NCI-H2196 treated with DMSO at 0.1 percent for 48 hours (cell line): Measurements from ENCODE around the gene ESPL1.

ENCODE experiments used
- DNase-seq: peaks from one replicate; lab custom pipeline; 2025; ENCODE audit not compliant: unreplicated experiment; lab: John Stamatoyannopoulos, UW

ESPL1 gene

DNA sequence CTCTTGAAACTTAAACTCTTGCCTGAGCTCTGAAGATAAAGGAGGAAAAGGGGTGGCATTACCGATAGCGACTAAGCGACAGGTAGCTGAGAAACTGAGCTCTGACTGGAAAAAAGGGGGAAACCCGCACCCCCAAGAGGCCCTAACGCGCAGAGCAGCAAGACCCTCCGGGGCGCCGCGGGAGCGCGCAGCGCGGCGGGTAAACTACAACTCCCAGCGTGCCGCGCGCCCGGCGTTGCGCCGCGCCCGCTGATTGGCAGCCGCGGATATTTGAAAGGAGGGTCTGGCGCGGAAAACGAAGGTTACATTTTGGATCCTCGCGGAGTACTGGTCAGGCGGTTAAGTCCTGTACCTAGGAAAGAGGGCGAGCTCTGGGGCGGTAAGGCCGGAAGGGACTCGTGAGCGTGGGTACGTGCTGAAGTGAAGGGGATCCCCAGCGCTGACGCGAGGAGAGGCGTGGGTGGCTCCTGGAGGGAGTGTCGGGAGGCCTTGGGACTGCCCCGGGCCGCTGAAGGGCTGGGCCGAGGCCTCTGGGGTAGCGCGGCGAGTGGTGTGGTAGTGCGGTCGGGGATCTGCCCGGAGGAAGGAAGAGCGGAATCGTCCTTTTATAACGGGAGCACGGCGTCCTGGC lies at the start of gene ESPL1:
Gene ESPL1, plus strand, starts transcription at position 301 of the 631 bp plus-strand sequence. CDS start 468 bp downstream, outside the sequence.
- DNase-seq = peak; percentile 50

- DNase-seq = no peak
Measured at GRCh38 chr12:53218551-53219291, 49.4 kb upstream of the ESPL1 start.

DNA sequence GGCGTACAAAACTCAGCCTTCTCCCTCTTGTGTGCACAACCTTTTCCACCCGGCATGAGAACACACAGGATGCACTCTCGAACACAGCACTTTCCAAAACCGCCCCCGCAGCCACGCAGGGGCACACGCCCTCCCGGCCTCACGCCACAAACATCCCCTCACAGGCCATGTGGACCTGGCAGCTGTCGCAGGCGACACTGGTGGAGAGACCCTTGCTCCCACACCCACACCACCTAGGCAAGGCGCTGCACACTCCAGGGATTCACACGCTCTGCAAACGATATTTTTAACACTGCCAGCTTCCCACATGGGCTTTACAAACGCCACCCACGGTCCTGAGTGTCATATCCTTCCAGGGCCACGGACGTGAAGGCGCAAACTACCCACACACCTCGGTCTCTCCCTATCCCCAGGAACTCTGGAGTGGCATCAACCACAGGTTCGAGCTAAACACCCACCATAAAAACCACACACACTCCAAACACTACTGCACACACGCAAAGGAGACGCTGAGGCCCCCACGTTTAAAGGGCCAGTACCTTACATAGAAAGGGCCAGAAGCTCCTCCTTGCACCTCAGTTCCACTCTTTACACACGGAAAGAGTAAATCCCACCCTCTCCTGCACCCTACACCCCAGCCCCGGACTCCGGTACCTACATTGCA lies 48.7 kb upstream of the ESPL1 start:
- no peak for DNase-seq

DNA sequence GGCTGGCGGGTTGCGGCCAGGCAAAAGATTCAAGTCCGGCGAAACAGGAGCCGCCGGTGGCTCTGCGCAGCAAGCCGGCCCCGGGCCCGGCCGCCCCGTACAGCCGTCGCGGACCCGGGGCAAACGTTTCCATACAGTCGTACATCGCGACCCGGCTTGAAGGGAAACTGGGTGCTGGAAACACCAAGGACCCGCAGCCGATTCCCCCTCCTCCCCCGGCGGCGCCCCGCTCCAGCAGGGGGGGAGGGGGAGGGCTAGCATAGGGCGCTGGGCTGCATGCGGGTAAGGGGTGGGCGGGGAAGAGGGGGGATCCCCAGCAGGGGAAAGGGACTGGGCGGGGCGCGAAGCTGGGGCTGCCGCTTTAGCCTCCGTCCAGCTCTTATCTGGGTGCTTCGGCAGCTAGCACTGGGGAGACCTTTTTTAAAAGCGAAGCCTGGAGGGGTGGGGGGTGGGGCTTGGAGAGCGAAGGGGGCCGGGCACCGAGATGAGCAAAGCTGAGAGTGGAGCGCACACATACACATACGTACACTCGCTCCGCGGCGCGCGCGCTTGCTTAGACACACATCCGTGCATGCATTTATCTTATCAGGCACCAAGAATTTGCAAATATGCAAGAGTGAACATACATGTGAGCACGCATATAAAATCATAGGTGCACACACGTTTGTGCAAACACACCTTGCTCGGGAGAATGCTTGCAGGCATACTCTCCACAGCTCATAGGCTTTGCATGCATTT lies 48.0 kb upstream of the ESPL1 start:
- DNase-seq = no peak

DNA sequence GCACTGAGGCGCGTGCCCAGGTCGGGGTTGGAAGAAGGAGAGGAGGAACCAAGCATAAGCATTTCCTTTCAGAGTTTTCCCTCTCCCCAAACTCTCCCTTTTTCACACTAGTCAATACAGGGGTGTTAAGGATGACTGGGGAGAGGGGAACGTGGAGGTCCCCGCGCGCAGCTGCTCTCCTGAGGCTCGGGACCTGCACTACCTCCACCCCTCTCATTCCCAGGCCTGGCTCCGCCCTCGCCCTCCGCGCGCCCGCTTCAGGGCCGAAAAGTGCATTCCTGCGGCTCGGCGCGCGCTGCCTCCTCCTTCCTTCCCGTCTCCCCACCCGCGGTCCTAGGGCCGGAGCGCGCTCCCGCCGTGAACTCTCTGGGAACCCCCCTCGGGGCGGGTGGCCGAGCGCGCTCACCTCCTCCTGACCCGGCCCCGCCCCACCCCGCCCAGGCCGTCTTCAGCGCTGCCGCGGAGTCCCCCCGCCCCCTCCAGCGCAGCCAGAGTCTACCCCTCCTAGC lies 47.4 kb upstream of the ESPL1 start:
- peak; percentile 92 for DNase-seq

DNA sequence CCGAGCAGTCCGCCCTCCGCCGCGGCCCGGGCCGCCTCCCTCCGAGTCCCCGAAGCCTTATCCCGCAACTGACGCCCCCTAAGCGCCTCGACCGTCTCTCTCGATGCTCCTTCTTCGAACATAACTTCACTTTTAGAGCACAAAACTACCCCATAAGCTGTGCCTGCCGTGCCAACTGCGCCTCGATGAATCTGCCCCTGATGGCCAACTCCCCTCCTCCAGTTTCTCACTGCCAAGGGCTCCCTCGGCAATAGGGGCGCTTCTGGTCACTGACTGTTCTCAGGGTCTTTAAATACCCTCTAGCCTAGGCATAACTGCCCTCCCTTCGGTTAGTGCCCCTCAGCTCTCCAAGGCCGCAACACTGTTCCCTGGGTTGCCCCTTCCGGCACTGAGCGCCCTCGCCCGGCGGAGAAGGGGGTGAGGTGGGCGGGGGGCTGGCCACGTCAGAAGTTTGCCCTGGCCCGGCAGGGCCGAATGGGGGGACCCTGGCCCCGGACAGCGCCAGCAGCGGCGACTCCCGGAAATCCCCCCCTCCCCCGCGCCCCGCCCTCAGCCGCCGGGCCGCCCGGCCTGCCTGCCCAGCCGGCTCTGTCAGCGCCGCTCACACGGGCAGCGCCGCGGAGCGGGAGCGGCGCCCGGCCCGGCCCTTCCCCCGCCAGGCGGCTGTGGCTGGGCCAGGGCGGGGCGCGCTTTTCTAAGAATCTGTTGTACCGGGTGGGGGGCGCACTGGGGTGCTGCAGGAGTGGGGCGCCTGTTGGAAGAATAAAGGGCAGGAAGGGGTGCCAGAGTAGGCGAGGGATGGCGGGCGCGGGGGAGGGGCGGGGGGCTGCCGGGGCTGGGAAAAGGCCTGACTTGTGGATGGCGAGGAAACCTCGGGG lies 46.7 kb upstream of the ESPL1 start:
- DNase-seq = no peak

DNA sequence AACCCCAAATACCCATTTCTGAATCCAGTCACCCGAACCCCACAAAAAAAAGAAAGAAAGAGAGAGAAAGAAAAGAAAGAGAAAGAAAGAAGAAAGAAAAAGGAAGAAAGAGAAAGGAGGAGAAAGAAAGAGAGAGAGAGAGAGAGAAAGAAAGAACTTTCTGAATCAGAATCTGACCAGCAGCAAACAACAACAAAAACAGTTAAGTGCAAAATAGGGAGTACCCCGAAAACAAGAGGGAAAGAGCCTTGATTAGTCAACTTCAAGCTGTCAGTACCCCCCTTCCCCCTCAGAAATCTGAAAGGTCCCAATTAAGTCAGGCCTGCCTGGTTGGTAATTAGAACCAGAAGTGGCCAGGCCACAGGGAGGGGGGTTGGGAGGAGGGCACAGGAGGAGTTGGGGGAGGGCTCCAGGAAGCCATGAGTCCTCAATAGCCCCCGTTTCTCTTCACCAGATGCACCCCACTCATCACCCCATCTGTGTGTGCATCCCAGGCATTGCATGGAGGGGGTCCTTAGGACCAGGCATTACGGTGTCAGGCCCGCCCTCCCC lies 45.9 kb upstream of the ESPL1 start:
- no peak for DNase-seq

DNA sequence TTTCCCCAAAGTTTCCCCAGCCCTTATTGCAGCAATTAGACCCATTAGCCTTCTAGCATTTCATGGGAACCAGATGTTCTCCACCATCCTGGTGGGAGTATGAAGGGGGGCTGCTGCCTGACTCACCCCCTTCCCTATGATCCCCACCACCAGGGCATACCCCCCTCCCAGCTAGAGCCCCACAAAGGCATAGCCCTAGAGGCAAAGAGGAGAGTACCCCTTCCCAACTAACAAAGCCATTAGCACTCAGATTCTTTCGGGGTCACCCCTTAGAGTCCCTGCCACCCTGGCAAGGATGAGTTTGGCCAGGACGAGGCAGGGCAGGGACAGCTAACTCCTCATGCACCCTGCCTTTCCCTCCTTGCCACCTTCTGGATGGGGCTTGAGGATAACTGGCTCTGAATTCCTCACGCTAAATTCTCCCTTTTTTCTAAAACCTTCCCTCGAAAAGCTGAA lies 45.3 kb upstream of the ESPL1 start:
- DNase-seq = no peak

- DNase-seq = no peak
Measured at GRCh38 chr12:53223389-53224060, 44.6 kb upstream of the ESPL1 start.

DNA sequence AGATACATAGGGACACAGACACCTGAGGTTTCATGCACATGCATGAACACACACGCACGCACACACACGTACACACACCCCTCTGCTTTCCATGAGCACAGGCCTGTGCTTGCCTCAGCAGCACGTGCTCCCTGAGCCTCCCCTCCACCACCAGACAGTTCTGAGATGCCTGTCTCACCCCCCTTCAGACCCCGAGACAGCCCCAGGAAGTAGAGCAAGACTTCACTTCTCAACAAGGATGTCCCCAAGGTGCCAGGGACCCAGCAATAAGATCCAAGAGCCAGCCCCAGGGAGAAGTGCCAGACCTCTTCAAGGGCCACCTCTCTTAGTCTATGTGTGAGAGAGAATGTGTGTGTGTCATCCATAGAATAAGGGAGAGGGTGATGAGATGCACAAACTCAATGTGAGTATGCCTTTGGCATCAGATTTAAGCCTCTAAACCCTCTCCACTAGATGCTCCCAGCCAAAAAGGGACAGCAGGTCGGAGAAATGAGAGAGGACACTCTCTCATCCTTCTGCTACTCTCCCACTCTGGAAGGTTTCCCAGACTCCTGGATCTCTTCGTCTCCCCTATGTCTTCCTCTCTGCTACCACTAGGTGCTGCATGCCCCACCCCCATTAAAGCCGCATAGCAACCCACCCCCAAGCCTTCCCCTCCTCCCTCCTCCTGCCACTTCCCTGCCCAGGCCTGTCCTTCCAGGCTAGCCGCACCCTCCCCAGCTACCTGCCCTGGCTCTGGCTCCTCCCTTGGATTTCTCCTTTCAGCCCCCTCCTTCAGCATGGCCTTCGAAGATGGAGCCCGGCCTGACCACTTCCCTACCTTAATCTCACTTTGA lies 43.8 kb upstream of the ESPL1 start:
- no peak for DNase-seq

GRCh38 chr12:53224897-53225634 lies 43.0 kb upstream of the ESPL1 start:
- no peak for DNase-seq

- DNase-seq = no peak
Measured at GRCh38 chr12:53225635-53226424, 42.3 kb upstream of the ESPL1 start.

DNA sequence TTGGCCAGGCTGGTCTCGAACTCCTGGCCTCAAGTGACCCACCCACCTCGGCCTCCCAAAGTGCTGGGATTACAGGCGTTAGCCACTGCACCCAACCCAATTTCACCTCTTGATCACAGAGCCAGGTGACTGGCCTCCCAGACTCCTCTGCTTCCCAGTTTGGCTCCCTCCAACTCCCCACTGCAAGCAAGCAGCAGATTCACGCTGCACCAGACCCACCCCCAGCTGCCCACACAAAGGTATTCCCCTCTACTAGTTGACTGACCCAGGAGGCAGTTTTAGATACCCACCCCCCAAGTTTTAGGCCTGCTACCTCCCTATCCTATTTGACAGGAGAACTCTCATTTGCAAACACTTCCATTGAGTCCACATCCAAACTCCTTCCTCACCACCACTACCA lies 41.3 kb upstream of the ESPL1 start:
- DNase-seq = no peak

DNA sequence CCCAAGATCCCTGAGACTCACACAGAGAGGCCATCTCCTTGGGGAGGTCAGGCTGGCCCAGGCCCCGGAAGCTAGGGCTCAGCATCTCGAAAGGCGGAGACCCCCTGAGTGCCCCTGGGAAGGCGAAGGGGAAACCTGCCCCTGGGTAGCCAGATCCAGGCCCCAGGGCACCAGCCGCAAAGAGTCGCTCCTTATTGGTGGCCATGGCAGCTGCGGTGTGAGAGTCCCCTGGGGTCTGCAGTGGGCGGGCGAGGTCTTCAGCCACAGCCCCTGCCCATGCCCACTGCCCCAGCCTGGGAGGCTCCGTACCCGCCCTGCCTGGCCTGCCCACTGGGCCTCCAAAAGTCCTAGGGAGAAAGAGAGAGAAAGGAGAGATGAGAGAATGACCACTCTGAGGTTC lies 40.8 kb upstream of the ESPL1 start:
- DNase-seq = no peak

DNA sequence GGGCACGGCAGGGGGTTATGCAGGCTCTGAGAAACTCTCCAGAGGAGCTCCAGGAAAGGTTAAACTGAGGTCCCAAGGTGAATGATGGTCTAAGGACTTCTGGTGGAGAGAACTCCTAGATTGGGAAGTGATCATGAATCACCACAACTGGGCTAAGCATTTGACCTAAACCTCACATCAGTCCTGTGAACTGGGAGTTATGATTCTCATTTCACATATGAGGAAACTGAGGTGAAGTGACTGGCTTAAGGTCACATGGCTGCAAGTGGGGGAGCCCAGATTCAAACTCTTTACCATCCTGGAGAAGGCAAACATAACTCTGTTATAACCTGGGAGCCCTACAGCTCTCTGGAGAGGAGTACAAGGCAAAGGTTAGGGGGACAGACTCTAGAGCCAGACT lies 40.3 kb upstream of the ESPL1 start:
- DNase-seq = no peak

DNA sequence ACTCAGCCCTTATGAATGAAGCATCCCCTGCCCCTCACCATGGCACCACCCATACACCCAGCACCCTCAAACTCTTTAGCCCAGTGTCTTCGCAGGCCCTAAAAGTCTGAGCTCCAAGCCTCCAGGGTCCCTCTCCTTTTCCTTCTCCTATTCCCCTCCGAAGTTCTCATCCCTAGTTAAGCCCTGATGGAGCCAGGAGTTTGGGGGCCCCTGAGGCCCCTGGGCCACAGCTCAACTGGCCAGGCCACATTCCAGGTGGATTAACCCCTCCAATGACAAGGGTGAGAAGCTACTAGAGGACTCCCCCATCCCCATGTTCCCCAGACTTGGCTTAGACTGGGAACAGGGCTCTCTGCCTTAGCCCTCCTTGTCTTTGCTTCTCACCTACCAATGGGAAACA lies 38.6 kb upstream of the ESPL1 start:
- no peak for DNase-seq
